Measurements from ENCODE around the gene AK5. TPM values are rescaled to one million over a fixed set of nuclear protein-coding genes. Genes with fewer than 3 reads are reported as not detected.
A peak's percentile ranks its signal among the peaks of the same experiment; 100 is the strongest.
"Not testable (repeated sequence)": the region's sequence is repeated elsewhere in the genome, so short reads cannot be mapped to it uniquely, and the experiment has no call there.

Gene AK5
- total RNA-seq, 1 donor from 2014 or later, result 0.51 TPM

GRCh38 chr1:77385551-77385950 is 103.7 kb downstream of the AK5 start:
- DNase-seq (ENCODE audit: missing footprints) (no peak), ATAC-seq (no peak)
- intact Hi-C loops (cut with DNase I), result no loop called here

- ATAC-seq, result no peak
- intact Hi-C loops (cut with DNase I), result no loop called here
- DNase-seq (ENCODE audit: missing footprints), result no peak
Measured at GRCh38 chr1:77386276-77386675, 104.5 kb downstream of the AK5 start.

GRCh38 chr1:77387553-77387952 is 105.7 kb downstream of the AK5 start:
- ATAC-seq, result no peak
- no peak for DNase-seq (ENCODE audit: missing footprints)
- intact Hi-C loops (cut with DNase I), result no loop called here

DNA sequence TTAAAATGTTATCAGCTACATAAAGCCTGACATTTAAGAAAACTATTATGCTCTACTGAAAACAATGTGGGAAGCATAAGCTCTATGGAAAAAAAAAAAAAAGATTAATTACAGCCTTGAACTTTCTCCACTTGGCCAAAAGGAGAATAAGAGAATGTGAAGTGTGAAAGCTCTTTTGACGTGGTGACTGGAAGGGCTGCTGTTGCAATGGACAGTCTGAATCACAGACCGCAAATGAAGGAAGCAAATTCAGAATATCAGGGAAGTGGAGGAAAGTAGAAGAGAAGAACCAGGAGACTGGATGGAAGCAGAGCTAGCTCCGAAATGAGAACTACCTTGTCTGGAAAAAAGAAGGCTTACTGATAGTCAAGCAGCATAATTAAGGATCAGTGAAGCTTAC is 106.8 kb downstream of the AK5 start:
- no peak for DNase-seq (ENCODE audit: missing footprints)
- ATAC-seq, result no peak
- intact Hi-C loops (cut with DNase I), result no loop called here

GRCh38 chr1:77392486-77392885 is 110.7 kb downstream of the AK5 start:
- ATAC-seq (no peak), DNase-seq (ENCODE audit: missing footprints) (no peak)
- intact Hi-C loops (cut with DNase I), result no loop called here

DNA sequence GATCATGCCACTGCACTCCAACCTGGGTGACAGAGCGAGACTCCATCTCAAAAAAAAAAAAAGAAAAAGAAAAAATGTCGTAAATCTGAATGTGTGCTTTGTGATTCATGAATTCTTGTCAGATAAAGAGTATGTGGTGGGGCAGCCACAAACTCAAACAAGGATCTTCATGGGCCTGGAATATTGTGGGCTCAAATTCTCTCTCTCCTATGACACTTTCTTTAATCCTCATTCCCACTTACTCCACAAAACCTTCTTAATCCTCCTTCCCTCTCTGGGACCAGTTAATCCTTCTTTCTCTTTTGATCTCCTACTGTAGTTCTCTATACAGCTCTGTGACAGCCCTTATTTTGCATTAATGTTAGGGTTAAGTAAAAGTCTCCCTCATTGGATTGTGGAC is 112.3 kb downstream of the AK5 start:
- ATAC-seq, result no peak
- DNase-seq (ENCODE audit: missing footprints), result no peak
- intact Hi-C loops (cut with DNase I), result no loop called here

GRCh38 chr1:77395051-77395450 is 113.2 kb downstream of the AK5 start:
- intact Hi-C loops (cut with DNase I), result no loop called here
- ATAC-seq (no peak), DNase-seq (ENCODE audit: missing footprints) (no peak)

GRCh38 chr1:77398152-77398551 is 116.3 kb downstream of the AK5 start:
- no peak for DNase-seq (ENCODE audit: missing footprints)

GRCh38 chr1:77399250-77400086 is 117.6 kb downstream of the AK5 start:
- intact Hi-C loops (cut with DNase I), result no loop called here
- ATAC-seq (no peak), DNase-seq (ENCODE audit: missing footprints) (no peak)

More at GRCh38 chr1:77398152-77398551, 116.3 kb downstream of the AK5 start:
- intact Hi-C loops (cut with DNase I), result no loop called here
- no peak for ATAC-seq

GRCh38 chr1:77400781-77401180 is 119.0 kb downstream of the AK5 start:
- DNase-seq (ENCODE audit: missing footprints) (no peak), ATAC-seq (no peak)
- intact Hi-C loops (cut with DNase I), result no loop called here

DNA sequence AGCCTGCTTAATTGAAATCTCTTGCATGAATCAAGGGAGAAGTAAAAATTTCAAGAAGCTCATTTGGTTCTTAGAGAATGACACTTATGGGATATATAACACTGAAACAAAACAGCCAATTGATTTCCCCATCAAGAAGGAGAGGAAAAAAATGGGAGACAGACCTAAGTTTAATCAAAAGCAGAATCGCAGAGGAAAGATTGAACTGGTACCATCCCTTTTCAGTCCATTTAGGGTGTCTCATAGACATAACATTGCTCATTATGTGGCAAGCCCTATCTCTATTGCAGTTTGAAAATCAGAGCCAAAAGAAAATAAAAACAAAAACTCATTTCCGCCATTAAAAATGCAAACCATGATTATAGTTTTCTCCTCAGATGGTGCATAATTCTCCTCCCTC is 119.6 kb downstream of the AK5 start:
- no peak for ATAC-seq
- no peak for DNase-seq (ENCODE audit: missing footprints)
- intact Hi-C loops (cut with DNase I), result no loop called here

- intact Hi-C loops (cut with DNase I), result no loop called here
- no peak for DNase-seq (ENCODE audit: missing footprints)
- ATAC-seq, result no peak
Measured at GRCh38 chr1:77405186-77405585, 123.4 kb downstream of the AK5 start.

DNA sequence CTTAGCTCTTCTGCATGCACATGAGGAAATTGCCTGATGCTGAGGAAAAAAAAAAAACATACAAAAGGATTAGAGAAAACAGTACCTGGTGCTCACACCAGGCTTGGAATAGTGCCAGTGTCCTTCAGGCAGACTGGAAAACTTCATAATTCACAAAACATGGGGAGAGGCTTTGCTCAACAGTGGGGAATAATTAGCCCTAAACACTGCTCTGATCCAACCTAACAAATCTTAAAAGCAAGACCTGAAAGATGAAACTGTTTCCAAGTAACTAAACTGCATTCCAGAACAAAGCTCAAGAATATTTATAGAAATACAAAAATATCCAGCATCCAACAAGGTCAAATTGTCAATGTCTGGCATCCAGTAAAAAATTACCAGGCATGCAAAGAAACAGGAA is 124.8 kb downstream of the AK5 start:
- DNase-seq (ENCODE audit: missing footprints), result no peak
- intact Hi-C loops (cut with DNase I), result no loop called here
- ATAC-seq, result no peak

GRCh38 chr1:77407738-77408375 is 126.0 kb downstream of the AK5 start:
- no peak for DNase-seq (ENCODE audit: missing footprints)
- no peak for ATAC-seq
- intact Hi-C loops (cut with DNase I), result no loop called here

GRCh38 chr1:77408933-77409332 is 127.1 kb downstream of the AK5 start:
- ATAC-seq; intact Hi-C loops (cut with DNase I); DNase-seq (ENCODE audit: missing footprints): not testable (repeated sequence)

GRCh38 chr1:77412069-77412819 is 130.4 kb downstream of the AK5 start:
- no peak for ATAC-seq
- intact Hi-C loops (cut with DNase I), result no loop called here

DNA sequence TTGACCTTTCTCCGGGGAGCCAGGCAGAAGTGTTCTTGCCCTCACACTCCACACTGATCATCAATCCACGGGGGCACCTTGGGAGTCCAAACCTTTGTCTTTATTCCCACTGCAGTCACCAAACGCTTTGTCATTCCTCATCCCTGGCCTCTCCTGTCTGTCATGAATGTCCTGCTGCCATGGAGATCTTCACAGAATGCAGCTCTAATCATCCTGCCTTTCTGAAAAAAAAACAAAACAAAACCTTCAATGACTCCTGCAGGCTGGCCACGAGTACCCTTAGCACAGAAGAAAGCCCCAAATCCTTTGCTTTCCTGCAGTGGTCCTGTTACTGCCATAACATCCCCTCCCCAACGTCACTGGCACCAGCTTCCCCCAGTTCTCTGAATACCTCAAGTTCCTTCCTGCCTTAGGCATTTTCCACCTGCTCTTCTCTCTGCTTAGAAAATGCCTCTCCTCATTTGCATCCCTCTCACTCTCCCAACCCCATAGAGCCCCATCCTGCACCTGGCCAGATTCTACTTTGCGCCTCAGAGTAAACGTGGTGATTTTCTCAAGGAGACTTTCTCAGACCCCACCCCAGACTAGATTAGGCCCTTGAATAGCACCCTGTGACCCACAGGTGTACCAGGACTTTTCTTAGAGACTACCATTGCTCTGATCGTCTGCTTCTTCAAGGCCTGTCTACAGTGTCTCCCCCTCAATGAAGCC is 131.2 kb downstream of the AK5 start:
- DNase-seq (ENCODE audit: missing footprints), result no peak
- ATAC-seq, result no peak
- intact Hi-C loops (cut with DNase I), result no loop called here

More at GRCh38 chr1:77412069-77412819, 130.4 kb downstream of the AK5 start:
- no peak for DNase-seq (ENCODE audit: missing footprints)

DNA sequence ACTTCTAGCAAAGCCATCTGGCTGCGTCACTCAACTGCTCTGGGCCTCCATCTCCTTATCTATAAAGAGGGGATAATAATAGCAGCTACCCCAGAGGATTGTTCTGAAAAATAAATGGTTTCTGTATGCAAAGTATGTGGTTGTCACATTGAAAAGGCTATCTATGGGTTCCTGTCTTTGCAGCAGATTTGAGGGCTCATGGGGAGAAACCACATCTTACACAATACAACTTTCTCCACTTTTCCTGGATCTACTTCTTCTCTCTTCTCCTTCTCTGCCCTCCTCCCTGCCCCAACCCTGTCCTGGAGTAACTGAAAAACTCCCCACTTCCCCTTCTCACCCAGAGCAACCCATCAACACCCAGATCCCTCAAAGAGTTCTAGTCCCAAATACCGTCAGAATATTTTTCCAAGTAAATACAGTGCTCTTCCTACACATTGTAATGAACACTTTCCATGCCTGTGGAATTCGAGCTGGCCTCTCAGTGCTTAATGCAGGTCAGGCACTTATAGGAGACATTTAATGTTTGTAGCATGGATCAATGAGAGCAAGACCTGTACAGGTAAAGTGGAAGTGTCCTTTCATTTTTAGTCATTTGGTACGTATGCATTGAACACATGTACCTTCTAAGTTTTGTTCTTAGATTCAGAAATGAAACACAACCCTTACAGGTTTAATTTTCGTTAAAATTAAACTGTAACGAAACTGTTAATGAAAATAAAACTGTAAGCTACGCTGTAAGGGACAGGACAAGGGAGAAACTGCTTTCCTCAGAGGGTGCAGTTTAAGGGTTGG is 131.9 kb downstream of the AK5 start:
- no peak for DNase-seq (ENCODE audit: missing footprints)
- ATAC-seq, result peak; percentile 48
- intact Hi-C loops (cut with DNase I), result no loop called here

Data from Right ventricle myocardium inferior (tissue), 1 donor.